WTC11 (cell line): Measurements from ENCODE around the gene ASB4. TPM values are rescaled to one million over a fixed set of nuclear protein-coding genes. Genes with fewer than 3 reads are reported as not detected.

ENCODE experiments used
- ATAC-seq: fragments of 200-7000 bp; cut with Tn5 transposase; 2 replicates; pipeline ENCODE4 v1.10.0; 2021; ENCODE audit warnings: mild to moderate bottlenecking, moderate library complexity
- CTCF ChIA-PET: fragments of 300-600 bp; sonication (Branson Sonifier 250); formaldehyde crosslinking; loops from one replicate; lab custom pipeline; 2021; ENCODE audit warnings: antibody characterized with exemption; lab: Charles Lee
- POLR2A ChIA-PET: fragments of 350-600 bp; sonication (Branson Sonifier 250); formaldehyde crosslinking; loops from one replicate; lab custom pipeline; 2021; ENCODE audit warnings: antibody characterized with exemption; lab: Charles Lee
- DNase-seq: peaks from one replicate; pipeline ENCODE4 v3.0.0; 2021; ENCODE audit warnings: low spot score
- H3K27ac Mint-ChIP-seq: 2 replicates; pipeline ENCODE4 v1.8.0; 2021; ENCODE audit warnings: mixed read lengths
- H3K27me3 Mint-ChIP-seq: 2 replicates; pipeline ENCODE4 v1.8.0; 2021; ENCODE audit warnings: low read depth, mild to moderate bottlenecking, moderate library complexity, mixed read lengths
- H3K36me3 Mint-ChIP-seq: 2 replicates; pipeline ENCODE4 v1.8.0; 2021; ENCODE audit warnings: mixed read lengths
- H3K4me1 Mint-ChIP-seq: 2 replicates; pipeline ENCODE4 v1.8.0; 2022; ENCODE audit warnings: mixed read lengths
- H3K4me3 Mint-ChIP-seq: 2 replicates; pipeline ENCODE4 v1.8.0; 2021; ENCODE audit warnings: mild to moderate bottlenecking, moderate library complexity, mixed read lengths
- H3K9me3 Mint-ChIP-seq: 2 replicates; pipeline ENCODE4 v1.8.0; 2021; ENCODE audit warnings: mixed read lengths
- ELF4 ChIP-seq: sonication (generic); formaldehyde crosslinking; IDR thresholded peaks from 2 replicates; pipeline ENCODE4 v1.8.1; 2022; ENCODE audit warnings: low read depth, mild to moderate bottlenecking, moderate library complexity, missing genetic modification reagents
- ESRRA ChIP-seq: sonication (generic); formaldehyde crosslinking; IDR thresholded peaks from 2 replicates; pipeline ENCODE4 v1.8.1; 2022; ENCODE audit warnings: mild to moderate bottlenecking, missing genetic modification reagents, borderline replicate concordance
- ETV6 ChIP-seq: sonication (generic); formaldehyde crosslinking; IDR thresholded peaks from 2 replicates; pipeline ENCODE4 v1.8.1; 2022; ENCODE audit warnings: mild to moderate bottlenecking, missing genetic modification reagents
- GRHL2 ChIP-seq: fragments of 250-450 bp; sonication (Bioruptor Pico); IDR thresholded peaks from 2 replicates; pipeline ENCODE4 v1.8.0; 2022; ENCODE audit warnings: mild to moderate bottlenecking, moderate library complexity; ENCODE audit not compliant: insufficient replicate concordance, severe bottlenecking
- NFATC4 ChIP-seq: fragments of 250-450 bp; sonication (Bioruptor Pico); IDR thresholded peaks from 2 replicates; pipeline ENCODE4 v1.9.0; 2021; ENCODE audit warnings: mild to moderate bottlenecking
- NR2C2 ChIP-seq: sonication (generic); formaldehyde crosslinking; IDR thresholded peaks from 2 replicates; pipeline ENCODE4 v1.8.0; 2022; ENCODE audit warnings: mild to moderate bottlenecking, missing genetic modification reagents
- SMAD3 ChIP-seq: sonication (generic); formaldehyde crosslinking; IDR thresholded peaks from 2 replicates; pipeline ENCODE4 v1.8.0; 2022; ENCODE audit warnings: missing genetic modification reagents, mild to moderate bottlenecking, borderline replicate concordance
- SOX15 ChIP-seq: fragments of 250-450 bp; sonication (Bioruptor Pico); IDR thresholded peaks from 2 replicates; pipeline ENCODE4 v1.9.0; 2021; ENCODE audit warnings: mild to moderate bottlenecking
- TCF7 ChIP-seq: sonication (generic); formaldehyde crosslinking; IDR thresholded peaks from 2 replicates; pipeline ENCODE4 v1.8.0; 2022; ENCODE audit warnings: mild to moderate bottlenecking, low read depth, missing genetic modification reagents, moderate library complexity
- TEAD1 ChIP-seq: sonication (generic); formaldehyde crosslinking; IDR thresholded peaks from 2 replicates; pipeline ENCODE4 v1.8.0; 2022; ENCODE audit warnings: mild to moderate bottlenecking, missing genetic modification reagents
- ZNF232 ChIP-seq: sonication (generic); formaldehyde crosslinking; IDR thresholded peaks from 2 replicates; pipeline ENCODE4 v1.8.0; 2022; ENCODE audit warnings: mild to moderate bottlenecking, missing genetic modification reagents
- total RNA-seq: library from RNA; stranded (reverse); gene quantifications from 3 replicates; pipeline ENCODE4 v1.2.3, GENCODE V29; 2021
- TF ChIP-seq, protein P1 (sequence below): sonication (generic); formaldehyde crosslinking; IDR thresholded peaks from 2 replicates; pipeline ENCODE4 v1.8.0; 2022; ENCODE audit warnings: mild to moderate bottlenecking, missing genetic modification reagents
- TF ChIP-seq, protein P2 (sequence below): fragments of 250-450 bp; sonication (Bioruptor Pico); IDR thresholded peaks from 2 replicates; pipeline ENCODE4 v1.9.0; 2021; ENCODE audit warnings: mild to moderate bottlenecking, borderline replicate concordance
- TF ChIP-seq, protein P3 (sequence below): fragments of 250-450 bp; sonication (Bioruptor Pico); conservative IDR thresholded peaks from 2 replicates; pipeline ENCODE4 v1.9.0; 2021; ENCODE audit warnings: mild to moderate bottlenecking
- TF ChIP-seq, protein P4 (sequence below): sonication (generic); formaldehyde crosslinking; IDR thresholded peaks from 2 replicates; pipeline ENCODE4 v1.8.1; 2023; ENCODE audit warnings: mild to moderate bottlenecking, moderate library complexity, missing genetic modification reagents
- TF ChIP-seq, protein P5 (sequence below): sonication (generic); formaldehyde crosslinking; IDR thresholded peaks from 2 replicates; pipeline ENCODE4 v1.8.0; 2023; ENCODE audit warnings: missing genetic modification reagents

ASB4 gene
- total RNA-seq, 1 experiment from 2014 or later, result not detected

DNA sequence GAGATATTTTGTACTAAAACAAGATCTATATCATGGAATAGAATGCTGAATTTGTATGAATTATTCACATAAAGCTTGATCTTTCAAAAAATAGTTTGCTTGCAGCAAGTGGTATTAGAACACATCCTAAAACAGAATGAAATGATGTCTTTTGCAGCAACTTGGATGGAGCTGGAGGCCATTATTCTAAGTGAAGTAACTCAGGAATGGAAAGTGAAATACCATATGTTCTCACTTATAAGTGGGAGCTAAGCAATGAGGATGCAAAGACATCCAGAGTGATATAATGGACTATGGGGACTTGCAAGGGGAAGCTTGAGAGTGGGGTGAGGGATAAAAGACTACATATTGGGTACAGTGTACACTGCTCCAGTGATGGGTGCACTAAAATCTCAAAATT lies 53.7 kb downstream of the ASB4 start (continued):
- TF ChIP-seq, protein P1, sequence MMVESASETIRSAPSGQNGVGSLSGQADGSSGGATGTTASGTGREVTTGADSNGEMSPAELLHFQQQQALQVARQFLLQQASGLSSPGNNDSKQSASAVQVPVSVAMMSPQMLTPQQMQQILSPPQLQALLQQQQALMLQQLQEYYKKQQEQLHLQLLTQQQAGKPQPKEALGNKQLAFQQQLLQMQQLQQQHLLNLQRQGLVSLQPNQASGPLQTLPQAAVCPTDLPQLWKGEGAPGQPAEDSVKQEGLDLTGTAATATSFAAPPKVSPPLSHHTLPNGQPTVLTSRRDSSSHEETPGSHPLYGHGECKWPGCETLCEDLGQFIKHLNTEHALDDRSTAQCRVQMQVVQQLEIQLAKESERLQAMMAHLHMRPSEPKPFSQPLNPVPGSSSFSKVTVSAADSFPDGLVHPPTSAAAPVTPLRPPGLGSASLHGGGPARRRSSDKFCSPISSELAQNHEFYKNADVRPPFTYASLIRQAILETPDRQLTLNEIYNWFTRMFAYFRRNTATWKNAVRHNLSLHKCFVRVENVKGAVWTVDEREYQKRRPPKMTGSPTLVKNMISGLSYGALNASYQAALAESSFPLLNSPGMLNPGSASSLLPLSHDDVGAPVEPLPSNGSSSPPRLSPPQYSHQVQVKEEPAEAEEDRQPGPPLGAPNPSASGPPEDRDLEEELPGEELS (CRISPR knock-in tag), result no peak
- TF ChIP-seq, protein P2, sequence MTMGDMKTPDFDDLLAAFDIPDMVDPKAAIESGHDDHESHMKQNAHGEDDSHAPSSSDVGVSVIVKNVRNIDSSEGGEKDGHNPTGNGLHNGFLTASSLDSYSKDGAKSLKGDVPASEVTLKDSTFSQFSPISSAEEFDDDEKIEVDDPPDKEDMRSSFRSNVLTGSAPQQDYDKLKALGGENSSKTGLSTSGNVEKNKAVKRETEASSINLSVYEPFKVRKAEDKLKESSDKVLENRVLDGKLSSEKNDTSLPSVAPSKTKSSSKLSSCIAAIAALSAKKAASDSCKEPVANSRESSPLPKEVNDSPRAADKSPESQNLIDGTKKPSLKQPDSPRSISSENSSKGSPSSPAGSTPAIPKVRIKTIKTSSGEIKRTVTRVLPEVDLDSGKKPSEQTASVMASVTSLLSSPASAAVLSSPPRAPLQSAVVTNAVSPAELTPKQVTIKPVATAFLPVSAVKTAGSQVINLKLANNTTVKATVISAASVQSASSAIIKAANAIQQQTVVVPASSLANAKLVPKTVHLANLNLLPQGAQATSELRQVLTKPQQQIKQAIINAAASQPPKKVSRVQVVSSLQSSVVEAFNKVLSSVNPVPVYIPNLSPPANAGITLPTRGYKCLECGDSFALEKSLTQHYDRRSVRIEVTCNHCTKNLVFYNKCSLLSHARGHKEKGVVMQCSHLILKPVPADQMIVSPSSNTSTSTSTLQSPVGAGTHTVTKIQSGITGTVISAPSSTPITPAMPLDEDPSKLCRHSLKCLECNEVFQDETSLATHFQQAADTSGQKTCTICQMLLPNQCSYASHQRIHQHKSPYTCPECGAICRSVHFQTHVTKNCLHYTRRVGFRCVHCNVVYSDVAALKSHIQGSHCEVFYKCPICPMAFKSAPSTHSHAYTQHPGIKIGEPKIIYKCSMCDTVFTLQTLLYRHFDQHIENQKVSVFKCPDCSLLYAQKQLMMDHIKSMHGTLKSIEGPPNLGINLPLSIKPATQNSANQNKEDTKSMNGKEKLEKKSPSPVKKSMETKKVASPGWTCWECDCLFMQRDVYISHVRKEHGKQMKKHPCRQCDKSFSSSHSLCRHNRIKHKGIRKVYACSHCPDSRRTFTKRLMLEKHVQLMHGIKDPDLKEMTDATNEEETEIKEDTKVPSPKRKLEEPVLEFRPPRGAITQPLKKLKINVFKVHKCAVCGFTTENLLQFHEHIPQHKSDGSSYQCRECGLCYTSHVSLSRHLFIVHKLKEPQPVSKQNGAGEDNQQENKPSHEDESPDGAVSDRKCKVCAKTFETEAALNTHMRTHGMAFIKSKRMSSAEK (CRISPR knock-in tag), result no peak

DNA sequence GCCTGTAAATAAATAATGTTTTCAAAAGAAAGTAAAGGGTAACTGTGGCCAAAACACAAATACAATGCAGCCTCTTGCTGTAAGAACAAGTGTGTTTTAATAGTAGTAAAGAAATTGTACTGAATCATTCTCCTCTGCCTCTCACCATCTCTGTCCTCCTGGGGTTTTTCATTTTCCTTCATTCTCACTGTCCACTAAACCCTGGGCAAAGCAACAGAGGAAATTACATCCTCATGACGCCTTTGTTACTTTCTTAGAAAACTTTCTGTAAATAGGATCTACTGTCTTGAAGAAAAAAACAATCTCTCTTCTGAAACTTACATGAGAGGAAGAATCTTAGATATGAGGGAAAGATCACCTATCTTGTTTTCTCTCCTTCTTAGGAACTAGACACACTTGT lies 54.6 kb downstream of the ASB4 start:
- H3K9me3 Mint-ChIP-seq, result no peaks in the 10 kb centered on the region
- TF ChIP-seq, protein P3, sequence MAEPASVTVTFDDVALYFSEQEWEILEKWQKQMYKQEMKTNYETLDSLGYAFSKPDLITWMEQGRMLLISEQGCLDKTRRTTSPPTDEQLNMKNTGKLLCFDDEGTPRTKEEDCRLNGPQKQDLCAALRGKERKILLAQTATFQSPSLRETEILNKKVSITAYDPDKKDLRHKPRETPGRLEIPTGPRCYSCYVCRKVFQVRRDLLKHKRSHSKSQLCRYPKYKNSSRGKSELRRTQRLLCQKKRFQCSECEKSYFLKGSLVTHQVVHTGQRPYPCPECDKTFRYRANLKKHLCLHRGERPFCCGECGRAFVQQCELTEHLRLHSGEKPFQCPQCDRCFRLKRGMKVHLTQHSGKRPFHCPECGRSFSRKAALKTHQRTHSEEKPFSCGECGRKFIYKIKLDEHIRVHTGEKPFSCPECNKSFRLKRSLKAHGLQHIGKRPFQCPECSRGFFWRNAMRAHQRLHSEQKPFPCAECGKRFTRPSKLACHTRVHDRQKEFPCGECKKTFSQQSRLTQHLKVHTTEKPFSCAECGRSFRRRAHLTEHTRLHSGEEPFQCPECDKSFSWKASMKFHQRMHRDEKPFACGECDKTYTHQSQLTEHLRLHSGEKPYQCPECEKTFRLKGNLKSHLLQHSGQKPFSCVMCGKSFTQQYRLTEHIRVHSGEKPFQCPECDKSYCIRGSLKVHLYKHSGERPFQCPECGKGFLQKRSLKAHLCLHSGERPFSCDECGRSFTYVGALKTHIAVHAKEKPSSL (CRISPR knock-in tag), result no peak
- no peak for TF ChIP-seq TCF7 (CRISPR knock-in tag)
- no peak for TF ChIP-seq ESRRA (CRISPR knock-in tag)
- TF ChIP-seq NR2C2 (CRISPR knock-in tag), result no peak
- no peak for TF ChIP-seq NFATC4 (CRISPR knock-in tag)
- no peak for TF ChIP-seq TEAD1 (CRISPR knock-in tag)
- no peak for TF ChIP-seq ELF4 (CRISPR knock-in tag)
- no peak for TF ChIP-seq SMAD3 (CRISPR knock-in tag)
- TF ChIP-seq, protein P4, sequence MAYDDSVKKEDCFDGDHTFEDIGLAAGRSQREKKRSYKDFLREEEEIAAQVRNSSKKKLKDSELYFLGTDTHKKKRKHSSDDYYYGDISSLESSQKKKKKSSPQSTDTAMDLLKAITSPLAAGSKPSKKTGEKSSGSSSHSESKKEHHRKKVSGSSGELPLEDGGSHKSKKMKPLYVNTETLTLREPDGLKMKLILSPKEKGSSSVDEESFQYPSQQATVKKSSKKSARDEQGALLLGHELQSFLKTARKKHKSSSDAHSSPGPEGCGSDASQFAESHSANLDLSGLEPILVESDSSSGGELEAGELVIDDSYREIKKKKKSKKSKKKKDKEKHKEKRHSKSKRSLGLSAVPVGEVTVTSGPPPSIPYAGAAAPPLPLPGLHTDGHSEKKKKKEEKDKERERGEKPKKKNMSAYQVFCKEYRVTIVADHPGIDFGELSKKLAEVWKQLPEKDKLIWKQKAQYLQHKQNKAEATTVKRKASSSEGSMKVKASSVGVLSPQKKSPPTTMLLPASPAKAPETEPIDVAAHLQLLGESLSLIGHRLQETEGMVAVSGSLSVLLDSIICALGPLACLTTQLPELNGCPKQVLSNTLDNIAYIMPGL (CRISPR knock-in tag), result no peak
- TF ChIP-seq GRHL2 (CRISPR knock-in tag), result no peak
- no peak for TF ChIP-seq ETV6
- TF ChIP-seq SOX15 (CRISPR knock-in tag), result no peak
- TF ChIP-seq, protein P5, sequence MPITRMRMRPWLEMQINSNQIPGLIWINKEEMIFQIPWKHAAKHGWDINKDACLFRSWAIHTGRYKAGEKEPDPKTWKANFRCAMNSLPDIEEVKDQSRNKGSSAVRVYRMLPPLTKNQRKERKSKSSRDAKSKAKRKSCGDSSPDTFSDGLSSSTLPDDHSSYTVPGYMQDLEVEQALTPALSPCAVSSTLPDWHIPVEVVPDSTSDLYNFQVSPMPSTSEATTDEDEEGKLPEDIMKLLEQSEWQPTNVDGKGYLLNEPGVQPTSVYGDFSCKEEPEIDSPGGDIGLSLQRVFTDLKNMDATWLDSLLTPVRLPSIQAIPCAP (CRISPR knock-in tag), result no peak
- no peak for TF ChIP-seq ZNF232 (CRISPR knock-in tag)
- POLR2A ChIA-PET, result no interaction called here
- H3K27ac Mint-ChIP-seq, result no peak overlapping the region
- ATAC-seq (no peak), DNase-seq (no peak)
- no peak overlapping the region for H3K4me3 Mint-ChIP-seq
- CTCF ChIA-PET, result interaction anchor here (0.9 to 1.5 kb wide), 2 partner anchors 9 to 146 kb away, joined by 3 read pairs; no protein-coding TSS in a partner anchor
- H3K27me3 Mint-ChIP-seq, result peaks cover 6% of the 10 kb centered on the region; the same call in 1 of the 2 replicates
- no peaks in the 10 kb centered on the region for H3K36me3 Mint-ChIP-seq
- H3K4me1 Mint-ChIP-seq, result peaks cover 1% of the 10 kb centered on the region
